Fibroblast of peridontal ligament (primary cell): ENCODE measurements around the gene SLC38A9.

Experiments
- DNase-seq: peaks from one replicate; pipeline ENCODE4 v3.0.0-alpha.2; 2010; ENCODE audit errors: extremely low read depth

SLC38A9 gene

GRCh38 chr5:55583578-55583977, 128.5 kb downstream of the SLC38A9 start:
- DNase-seq = no peak

- DNase-seq = no peak
These were observed 129.9 kb downstream of the SLC38A9 start for GRCh38 chr5:55582256-55582655.

- DNase-seq = no peak
These were observed 132.1 kb downstream of the SLC38A9 start for GRCh38 chr5:55580042-55580441.

DNA sequence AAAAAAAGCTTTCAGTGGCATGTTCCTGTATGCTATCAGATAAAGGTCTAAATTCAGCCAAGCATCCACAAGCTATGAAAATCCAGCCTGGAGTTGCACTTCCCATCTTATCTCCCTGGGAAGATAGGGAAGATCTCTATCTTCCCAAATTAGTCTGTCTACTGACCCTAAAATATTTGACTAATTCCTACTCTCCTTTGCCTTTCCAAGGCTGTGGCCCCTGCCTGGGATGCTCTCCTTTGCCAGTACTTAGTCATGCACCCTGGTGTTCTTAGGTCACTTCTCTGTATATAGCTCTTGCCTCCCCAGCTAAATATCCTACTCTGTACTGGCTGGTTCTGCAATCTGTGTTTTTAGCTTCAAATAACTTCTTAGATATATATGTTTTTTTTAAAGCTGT, 133.4 kb downstream of the SLC38A9 start:
- no peak for DNase-seq

GRCh38 chr5:55577353-55578060, 134.6 kb downstream of the SLC38A9 start:
- DNase-seq = peak; percentile 31

- no peak for DNase-seq
These were observed 135.5 kb downstream of the SLC38A9 start for GRCh38 chr5:55576661-55577060.
